GM13976 (cell line): ENCODE results near the gene GP1BB.

Experiments
- DNase-seq: peaks from one replicate; pipeline ENCODE4 v3.0.0; 2012; ENCODE audit warnings: low spot score
- in situ Hi-C: fragments of 300-500 bp; cut with MboI; formaldehyde crosslinking; loops from one replicate; pipeline ENCODE4 v1.12.0; 2022; ENCODE audit warnings: low sequenced_read_pairs, mixed read lengths, inconsistent platforms; ENCODE audit not compliant: unreplicated experiment
- TF ChIP-seq, protein P1 (sequence below): IDR thresholded peaks from 2 replicates; pipeline ENCODE4 v1.5.1; 2012; ENCODE audit warnings: borderline replicate concordance, mild to moderate bottlenecking; ENCODE audit not compliant: insufficient read depth; ENCODE audit errors: extremely low read depth, missing control alignments, control extremely low read depth

Gene GP1BB

DNA sequence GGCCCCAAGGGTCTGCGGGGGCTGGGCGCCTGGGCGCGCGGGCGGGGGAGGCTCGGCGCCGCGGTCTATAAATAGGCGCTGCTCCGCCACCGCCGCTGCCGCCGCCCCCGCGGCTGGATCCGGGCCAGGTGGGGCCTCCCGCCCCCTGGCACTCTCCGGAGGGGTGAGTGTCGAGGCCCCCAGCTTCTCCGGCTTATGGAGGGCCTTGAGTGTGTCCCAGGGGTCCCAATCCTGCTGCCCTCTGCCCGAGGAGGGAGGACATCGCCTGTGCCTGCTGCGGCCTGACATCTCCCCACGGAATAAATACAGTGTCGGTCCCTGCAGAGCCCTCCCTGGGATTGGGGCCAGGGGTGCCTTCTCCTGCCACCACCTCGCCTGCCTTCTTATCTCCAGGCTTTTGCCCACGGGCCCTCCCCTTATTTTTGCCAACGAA is 4.3 kb upstream of the GP1BB start:
- TF ChIP-seq, protein P1, sequence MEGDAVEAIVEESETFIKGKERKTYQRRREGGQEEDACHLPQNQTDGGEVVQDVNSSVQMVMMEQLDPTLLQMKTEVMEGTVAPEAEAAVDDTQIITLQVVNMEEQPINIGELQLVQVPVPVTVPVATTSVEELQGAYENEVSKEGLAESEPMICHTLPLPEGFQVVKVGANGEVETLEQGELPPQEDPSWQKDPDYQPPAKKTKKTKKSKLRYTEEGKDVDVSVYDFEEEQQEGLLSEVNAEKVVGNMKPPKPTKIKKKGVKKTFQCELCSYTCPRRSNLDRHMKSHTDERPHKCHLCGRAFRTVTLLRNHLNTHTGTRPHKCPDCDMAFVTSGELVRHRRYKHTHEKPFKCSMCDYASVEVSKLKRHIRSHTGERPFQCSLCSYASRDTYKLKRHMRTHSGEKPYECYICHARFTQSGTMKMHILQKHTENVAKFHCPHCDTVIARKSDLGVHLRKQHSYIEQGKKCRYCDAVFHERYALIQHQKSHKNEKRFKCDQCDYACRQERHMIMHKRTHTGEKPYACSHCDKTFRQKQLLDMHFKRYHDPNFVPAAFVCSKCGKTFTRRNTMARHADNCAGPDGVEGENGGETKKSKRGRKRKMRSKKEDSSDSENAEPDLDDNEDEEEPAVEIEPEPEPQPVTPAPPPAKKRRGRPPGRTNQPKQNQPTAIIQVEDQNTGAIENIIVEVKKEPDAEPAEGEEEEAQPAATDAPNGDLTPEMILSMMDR, result no peak
- DNase-seq, result no peak
- in situ Hi-C loops, result no loop called here

DNA sequence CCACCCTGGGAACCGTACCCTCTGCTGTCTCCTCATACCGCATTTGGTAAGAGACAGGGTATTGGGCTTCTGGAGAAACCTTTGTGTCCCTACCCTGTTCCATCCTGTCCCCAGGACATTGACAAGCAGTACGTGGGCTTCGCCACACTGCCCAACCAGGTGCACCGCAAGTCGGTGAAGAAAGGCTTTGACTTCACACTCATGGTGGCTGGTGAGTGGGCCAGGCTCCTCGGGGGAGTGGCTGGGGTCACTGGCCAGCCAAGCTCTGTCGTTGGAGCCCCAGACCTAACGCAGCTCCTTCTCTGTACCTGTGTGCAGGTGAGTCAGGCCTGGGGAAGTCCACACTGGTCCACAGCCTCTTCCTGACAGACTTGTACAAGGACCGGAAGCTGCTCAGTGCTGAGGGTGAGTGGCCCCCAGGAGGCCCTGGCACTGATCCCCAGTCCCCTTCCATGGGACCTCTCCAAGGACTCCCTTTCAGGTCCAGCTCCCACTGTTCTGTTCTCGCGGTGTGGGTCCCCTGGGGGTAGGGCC is 3.8 kb upstream of the GP1BB start:
- DNase-seq, result no peak
- in situ Hi-C loops, result no loop called here
- TF ChIP-seq, protein P1, result no peak

DNA sequence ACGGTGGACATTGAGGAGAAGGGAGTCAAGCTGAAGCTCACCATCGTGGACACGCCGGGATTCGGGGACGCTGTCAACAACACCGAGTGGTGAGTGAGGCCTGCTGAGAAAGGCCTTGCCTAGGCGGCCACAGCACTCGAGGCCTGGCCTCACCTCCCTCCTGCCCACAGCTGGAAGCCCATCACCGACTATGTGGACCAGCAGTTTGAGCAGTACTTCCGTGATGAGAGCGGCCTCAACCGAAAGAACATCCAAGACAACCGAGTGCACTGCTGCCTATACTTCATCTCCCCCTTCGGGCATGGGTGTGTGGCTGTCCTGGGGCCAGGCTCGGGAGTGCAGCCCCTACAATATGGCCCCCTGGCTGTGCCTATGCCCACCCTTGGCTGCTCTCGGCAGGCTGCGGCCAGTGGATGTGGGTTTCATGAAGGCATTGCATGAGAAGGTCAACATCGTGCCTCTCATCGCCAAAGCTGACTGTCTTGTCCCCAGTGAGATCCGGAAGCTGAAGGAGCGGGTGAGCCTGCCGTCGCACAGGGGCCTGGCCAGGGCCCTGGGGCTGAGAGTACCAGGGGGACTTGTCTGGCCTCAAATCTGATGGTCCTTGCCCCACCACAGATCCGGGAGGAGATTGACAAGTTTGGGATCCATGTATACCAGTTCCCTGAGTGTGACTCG is 3.0 kb upstream of the GP1BB start:
- no peak for DNase-seq
- TF ChIP-seq, protein P1, result no peak
- in situ Hi-C loops, result no loop called here

DNA sequence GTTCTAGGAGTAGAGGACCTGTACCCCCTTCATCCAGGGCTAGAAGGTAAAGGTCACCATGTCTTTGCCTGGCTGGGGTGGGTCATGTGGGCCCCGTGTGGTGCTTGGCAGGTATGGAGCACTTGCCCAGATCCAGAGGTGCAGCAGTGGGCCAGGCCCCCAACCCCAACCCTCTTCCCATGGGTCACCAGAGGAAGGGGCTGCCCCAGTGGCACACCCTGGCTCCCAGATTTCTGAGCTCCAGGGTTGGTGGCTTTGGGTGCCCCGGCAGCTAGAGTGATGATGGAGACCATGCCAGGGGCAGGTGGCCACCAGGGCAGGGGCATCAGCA is 2.4 kb upstream of the GP1BB start:
- TF ChIP-seq, protein P1, result no peak
- in situ Hi-C loops, result no loop called here

DNA sequence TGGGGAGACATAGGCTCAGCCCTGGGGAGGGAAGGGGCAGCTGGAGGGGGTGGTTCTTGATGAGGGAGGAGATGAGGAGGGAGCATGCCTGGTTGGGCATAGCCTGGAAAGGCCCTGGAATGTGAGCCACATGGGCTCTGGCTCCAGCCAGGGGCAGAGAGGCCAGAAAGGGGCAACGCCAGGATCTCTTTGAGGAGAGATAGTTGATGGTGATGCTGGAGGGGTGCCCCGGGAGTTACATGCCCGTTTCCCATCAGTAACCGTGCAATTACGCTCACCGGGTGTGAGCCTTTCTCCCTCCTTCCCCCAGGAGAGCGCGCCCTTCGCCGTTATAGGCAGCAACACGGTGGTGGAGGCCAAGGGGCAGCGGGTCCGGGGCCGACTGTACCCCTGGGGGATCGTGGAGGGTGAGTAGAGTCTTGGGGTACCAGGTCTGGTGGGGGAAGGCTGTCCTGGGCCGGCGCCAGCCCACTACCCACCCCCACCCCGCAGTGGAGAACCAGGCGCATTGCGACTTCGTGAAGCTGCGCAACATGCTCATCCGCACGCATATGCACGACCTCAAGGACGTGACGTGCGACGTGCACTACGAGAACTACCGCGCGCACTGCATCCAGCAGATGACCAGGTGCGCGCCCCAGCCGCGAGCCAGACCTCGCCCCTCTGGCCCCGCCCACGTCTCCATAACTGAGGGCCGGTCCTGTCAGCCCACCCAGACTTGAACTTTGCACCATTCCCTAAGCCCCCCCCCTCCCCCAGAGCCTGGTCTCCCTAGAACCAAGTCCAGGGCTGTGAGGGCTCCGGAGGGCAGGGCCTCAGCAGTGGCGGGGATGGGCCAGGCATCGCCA is 1.8 kb upstream of the GP1BB start:
- TF ChIP-seq, protein P1, result no peak
- DNase-seq, result no peak
- in situ Hi-C loops, result no loop called here

More for the DNA sequence above, 2.4 kb upstream of the GP1BB start:
- no peak for DNase-seq

DNA sequence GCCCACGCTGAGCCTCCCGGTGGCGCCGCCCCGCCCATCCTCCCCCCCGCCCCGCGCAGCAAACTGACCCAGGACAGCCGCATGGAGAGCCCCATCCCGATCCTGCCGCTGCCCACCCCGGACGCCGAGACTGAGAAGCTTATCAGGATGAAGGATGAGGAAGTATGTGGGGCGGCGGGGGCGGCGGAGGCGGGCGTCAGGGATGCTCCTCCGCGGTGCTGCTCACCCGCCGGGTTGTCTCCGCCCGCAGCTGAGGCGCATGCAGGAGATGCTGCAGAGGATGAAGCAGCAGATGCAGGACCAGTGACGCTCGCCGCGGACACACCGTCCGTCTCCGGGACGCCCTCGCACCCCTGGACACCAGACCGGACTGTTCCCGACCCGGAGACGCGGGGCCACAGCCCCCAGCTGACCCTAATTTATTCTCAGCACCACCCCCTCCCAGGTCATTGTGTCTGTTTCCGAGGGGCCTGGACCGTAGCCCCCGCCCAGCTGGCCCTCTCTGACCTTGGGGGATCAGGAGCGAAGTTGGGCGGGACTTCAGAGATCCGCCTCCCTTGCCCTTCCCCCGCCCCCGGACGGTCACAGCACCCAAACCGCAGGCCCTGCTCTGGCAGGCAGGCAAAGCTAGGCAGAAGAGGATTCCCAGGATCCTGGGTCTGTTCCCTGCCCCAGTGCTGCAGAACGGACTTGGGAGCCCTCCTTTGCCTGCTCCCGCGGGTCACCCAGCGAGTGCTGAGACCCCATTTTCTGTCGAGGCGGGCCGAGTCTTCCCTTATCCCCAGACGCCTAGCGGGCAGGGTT is 959 bp upstream of the GP1BB start:
- TF ChIP-seq, protein P1, result no peak
- in situ Hi-C loops, result no loop called here
- DNase-seq, result no peak
